BE2C (cell line): Measurements from ENCODE around the gene CHRNB1.

Experiments used
- DNase-seq: peaks from one replicate; pipeline ENCODE4 v3.0.0-alpha.2; 2020
- H3K27me3 ChIP-seq: fragments of 250-450 bp; sonication (Bioruptor Pico); 2 replicates; pipeline ENCODE4 v1.5.1; 2020; ENCODE audit warnings: mild to moderate bottlenecking
- H3K36me3 ChIP-seq: fragments of 250-450 bp; sonication (Bioruptor Pico); 2 replicates; pipeline ENCODE4 v1.5.1; 2020; ENCODE audit warnings: mild to moderate bottlenecking
- H3K4me1 ChIP-seq: fragments of 250-450 bp; sonication (Bioruptor Pico); 2 replicates; pipeline ENCODE4 v1.5.1; 2020
- H3K4me3 ChIP-seq: 2 replicates; pipeline ENCODE4 v1.5.1; 2011; ENCODE audit warnings: low read depth, low read length
- H3K9me3 ChIP-seq: fragments of 250-450 bp; sonication (Bioruptor Pico); 2 replicates; pipeline ENCODE4 v1.5.1; 2020
- CTCF ChIP-seq: IDR thresholded peaks from 2 replicates; pipeline ENCODE4 v1.5.1; 2012; ENCODE audit warnings: mild to moderate bottlenecking, low read depth, low read length

Gene CHRNB1

GRCh38 chr17:7460850-7461660 lies 16.2 kb downstream of the CHRNB1 start:
- Histone ChIP-seq H3K36me3 (no peaks in the 10 kb centered on the region), H3K4me3 (no peak overlapping the region), H3K27me3 (no peaks in the 10 kb centered on the region), H3K4me1 (no peaks in the 10 kb centered on the region), H3K9me3 (no peaks in the 10 kb centered on the region)
- DNase-seq = no peak
- TF ChIP-seq CTCF = no peak

- Histone ChIP-seq H3K9me3 (no peaks in the 10 kb centered on the region), H3K4me3 (no peak overlapping the region), H3K4me1 (no peaks in the 10 kb centered on the region), H3K27me3 (no peaks in the 10 kb centered on the region), H3K36me3 (no peaks in the 10 kb centered on the region)
- DNase-seq = no peak
- TF ChIP-seq CTCF = no peak
These were observed 17.9 kb downstream of the CHRNB1 start for GRCh38 chr17:7462474-7463371.

GRCh38 chr17:7463372-7463846 lies 18.5 kb downstream of the CHRNB1 start:
- TF ChIP-seq CTCF = no peak
- Histone ChIP-seq H3K27me3 (no peaks in the 10 kb centered on the region), H3K4me3 (no peak overlapping the region), H3K36me3 (no peaks in the 10 kb centered on the region), H3K9me3 (no peaks in the 10 kb centered on the region), H3K4me1 (no peaks in the 10 kb centered on the region)
- DNase-seq = no peak

- DNase-seq = no peak
- H3K4me1 ChIP-seq = no peaks in the 10 kb centered on the region
- no peaks in the 10 kb centered on the region for H3K27me3 ChIP-seq
- TF ChIP-seq CTCF = no peak
- H3K4me3 ChIP-seq = no peak overlapping the region
- H3K9me3 ChIP-seq = no peaks in the 10 kb centered on the region
- H3K36me3 ChIP-seq = no peaks in the 10 kb centered on the region
These were observed 19.2 kb downstream of the CHRNB1 start for GRCh38 chr17:7464081-7464480.

GRCh38 chr17:7465597-7466275 lies 20.9 kb downstream of the CHRNB1 start:
- Histone ChIP-seq H3K4me3 (no peak overlapping the region), H3K27me3 (no peaks in the 10 kb centered on the region), H3K36me3 (no peaks in the 10 kb centered on the region), H3K9me3 (no peaks in the 10 kb centered on the region), H3K4me1 (no peaks in the 10 kb centered on the region)
- DNase-seq = no peak
- no peak for TF ChIP-seq CTCF
